ENCODE results near the gene ARHGAP27. TPM values are rescaled to one million over a fixed set of nuclear protein-coding genes. Genes with fewer than 3 reads are reported as not detected.
"Not testable (repeated sequence)": the region's sequence is repeated elsewhere in the genome, so short reads cannot be mapped to it uniquely, and the experiment has no call there.

The ARHGAP27 gene
- 10 to 100 TPM; 41.7 to 44.3 TPM for total RNA-seq

DNA sequence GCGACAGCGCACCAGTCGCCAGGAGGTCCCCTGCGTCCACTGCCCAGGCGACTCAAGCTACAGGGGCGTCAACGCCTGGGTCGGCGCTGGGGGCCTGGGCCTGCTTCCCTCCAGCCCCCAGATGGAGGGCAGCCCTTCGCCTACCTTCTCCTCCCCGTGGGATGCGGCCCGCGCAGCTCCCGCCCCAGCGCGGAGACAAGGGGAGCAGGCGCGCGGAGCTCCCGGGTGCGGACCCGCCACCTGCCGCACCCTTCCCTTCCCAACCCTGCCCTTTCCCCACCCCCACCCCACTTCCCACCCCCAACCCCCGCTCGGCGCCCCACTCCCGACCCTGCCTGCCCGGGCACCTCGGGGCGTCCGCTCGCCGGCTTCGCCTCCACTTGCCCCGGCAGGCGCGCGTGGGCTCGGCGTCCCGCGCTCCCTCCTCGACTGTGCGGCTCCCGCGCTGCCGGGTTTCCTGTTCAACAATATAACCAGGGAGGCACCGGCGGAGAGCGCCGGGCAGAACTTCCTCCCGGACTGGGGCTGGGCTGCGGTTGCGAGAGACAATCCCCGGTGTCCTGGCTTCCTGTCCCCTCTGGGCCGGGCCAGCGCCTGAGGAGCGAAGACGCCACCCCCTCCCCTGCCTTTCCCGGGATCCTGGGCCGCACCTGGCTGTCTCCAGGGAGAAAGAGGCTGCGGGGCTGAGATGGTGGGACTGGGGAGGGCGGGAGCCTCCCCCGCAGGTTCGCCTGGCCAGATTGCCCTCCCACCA lies at the start of gene ARHGAP27:
ARHGAP27 (minus strand) TSS at position 466 of the 754 bp plus-strand sequence. CDS start 2,591 bp downstream, outside the sequence.
- peak; percentile 63 for DNase-seq
- Mint-ChIP-seq H3K4me1 (ENCODE audit: low read depth) (peaks cover 21% of the 10 kb centered on the region), H3K27me3 (no peaks in the 10 kb centered on the region), H3K9me3 (no peaks in the 10 kb centered on the region), H3K27ac (no peak within 1 kb of the TSS), H3K4me3 (peak within 1 kb of the TSS; percentile 75), H3K36me3 (no peaks in the 10 kb centered on the region)
- ChIA-PET CTCF (interaction anchor here (1.2 kb wide), 1 partner anchor 20 kb away, joined by 5 read pairs; no protein-coding TSS in a partner anchor), POLR2A (no interaction called here)
- intact Hi-C loops (cut with micrococcal nuclease) = loop anchor here (10.0 kb wide), 1 partner anchor 48 kb away; no protein-coding TSS in a partner anchor

- H3K9me3 Mint-ChIP-seq; DNase-seq; CTCF ChIA-PET; intact Hi-C loops (cut with micrococcal nuclease); H3K27me3 Mint-ChIP-seq; H3K4me3 Mint-ChIP-seq; POLR2A ChIA-PET; H3K36me3 Mint-ChIP-seq; H3K27ac Mint-ChIP-seq: not testable (repeated sequence)
- H3K4me1 Mint-ChIP-seq (ENCODE audit: low read depth) = peaks cover 12% of the 10 kb centered on the region
Measured at GRCh38 chr17:45482317-45482716, 49.6 kb upstream of the ARHGAP27 start.

DNA sequence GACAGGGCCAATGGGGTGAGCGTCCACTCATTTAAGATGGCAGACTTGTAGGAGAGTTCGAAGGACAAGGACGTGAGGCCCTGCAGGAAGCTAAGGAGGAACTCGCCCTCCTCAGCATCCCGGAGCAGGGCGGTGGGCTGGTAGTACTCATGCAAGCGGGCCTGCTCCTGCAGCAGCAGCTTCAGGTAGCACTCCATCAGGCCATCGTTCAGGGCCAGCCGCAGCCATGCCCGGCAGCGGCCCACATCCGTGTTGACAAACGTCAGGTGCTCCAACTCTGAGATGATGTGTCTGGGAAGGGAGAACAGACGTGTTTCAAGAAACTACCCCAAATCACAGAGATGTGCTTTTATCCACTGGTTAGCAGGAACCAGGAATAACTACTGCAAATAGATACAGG lies 42.8 kb upstream of the ARHGAP27 start:
- CTCF ChIA-PET; H3K4me1 Mint-ChIP-seq (ENCODE audit: low read depth); H3K27me3 Mint-ChIP-seq; intact Hi-C loops (cut with micrococcal nuclease); H3K27ac Mint-ChIP-seq; H3K9me3 Mint-ChIP-seq; H3K4me3 Mint-ChIP-seq; POLR2A ChIA-PET; DNase-seq: not testable (repeated sequence)
- peaks cover 22% of the 10 kb centered on the region for H3K36me3 Mint-ChIP-seq

DNA sequence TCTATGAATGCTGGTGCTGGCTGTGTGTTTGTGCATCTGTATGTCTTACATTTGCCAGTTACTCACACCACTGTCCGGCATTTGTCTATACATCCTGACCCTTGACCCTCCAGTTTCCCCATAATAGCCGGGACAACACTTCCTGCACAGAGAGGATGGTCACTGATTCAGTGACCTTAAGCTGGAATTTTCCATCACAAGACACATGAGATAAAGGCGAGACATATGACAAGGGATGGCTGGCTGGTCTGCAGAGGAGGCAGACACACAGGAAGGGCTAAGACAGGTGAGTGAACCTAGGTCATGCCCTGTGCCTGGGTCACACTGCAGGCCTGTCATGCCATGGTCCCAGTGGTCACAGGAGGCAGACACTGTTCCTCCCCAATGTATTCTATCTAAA lies 39.6 kb upstream of the ARHGAP27 start:
- H3K4me1 Mint-ChIP-seq (ENCODE audit: low read depth); CTCF ChIA-PET; H3K4me3 Mint-ChIP-seq; H3K9me3 Mint-ChIP-seq; H3K27ac Mint-ChIP-seq; H3K27me3 Mint-ChIP-seq; POLR2A ChIA-PET; intact Hi-C loops (cut with micrococcal nuclease); DNase-seq: not testable (repeated sequence)
- H3K36me3 Mint-ChIP-seq = peaks cover 15% of the 10 kb centered on the region

DNA sequence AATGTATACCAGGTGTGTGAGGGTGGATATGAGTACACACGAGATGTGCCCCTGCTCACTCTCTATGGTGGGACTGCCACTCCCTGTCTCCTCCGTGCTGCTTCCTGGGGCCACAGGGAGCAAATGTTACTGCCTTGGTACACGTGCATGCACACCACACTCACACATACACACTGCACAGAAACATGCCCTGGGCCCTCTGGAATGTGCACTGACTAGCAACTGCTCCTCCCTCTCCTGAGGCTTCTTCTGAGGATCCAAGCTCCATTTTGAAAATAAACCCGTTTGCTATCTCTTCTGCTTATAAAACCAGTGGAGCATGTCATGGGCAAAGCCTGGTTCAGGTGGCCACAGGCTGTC lies 36.5 kb upstream of the ARHGAP27 start:
- POLR2A ChIA-PET; H3K27me3 Mint-ChIP-seq; H3K27ac Mint-ChIP-seq; intact Hi-C loops (cut with micrococcal nuclease); H3K4me1 Mint-ChIP-seq (ENCODE audit: low read depth); H3K4me3 Mint-ChIP-seq; DNase-seq; H3K9me3 Mint-ChIP-seq; H3K36me3 Mint-ChIP-seq; CTCF ChIA-PET: not testable (repeated sequence)

DNA sequence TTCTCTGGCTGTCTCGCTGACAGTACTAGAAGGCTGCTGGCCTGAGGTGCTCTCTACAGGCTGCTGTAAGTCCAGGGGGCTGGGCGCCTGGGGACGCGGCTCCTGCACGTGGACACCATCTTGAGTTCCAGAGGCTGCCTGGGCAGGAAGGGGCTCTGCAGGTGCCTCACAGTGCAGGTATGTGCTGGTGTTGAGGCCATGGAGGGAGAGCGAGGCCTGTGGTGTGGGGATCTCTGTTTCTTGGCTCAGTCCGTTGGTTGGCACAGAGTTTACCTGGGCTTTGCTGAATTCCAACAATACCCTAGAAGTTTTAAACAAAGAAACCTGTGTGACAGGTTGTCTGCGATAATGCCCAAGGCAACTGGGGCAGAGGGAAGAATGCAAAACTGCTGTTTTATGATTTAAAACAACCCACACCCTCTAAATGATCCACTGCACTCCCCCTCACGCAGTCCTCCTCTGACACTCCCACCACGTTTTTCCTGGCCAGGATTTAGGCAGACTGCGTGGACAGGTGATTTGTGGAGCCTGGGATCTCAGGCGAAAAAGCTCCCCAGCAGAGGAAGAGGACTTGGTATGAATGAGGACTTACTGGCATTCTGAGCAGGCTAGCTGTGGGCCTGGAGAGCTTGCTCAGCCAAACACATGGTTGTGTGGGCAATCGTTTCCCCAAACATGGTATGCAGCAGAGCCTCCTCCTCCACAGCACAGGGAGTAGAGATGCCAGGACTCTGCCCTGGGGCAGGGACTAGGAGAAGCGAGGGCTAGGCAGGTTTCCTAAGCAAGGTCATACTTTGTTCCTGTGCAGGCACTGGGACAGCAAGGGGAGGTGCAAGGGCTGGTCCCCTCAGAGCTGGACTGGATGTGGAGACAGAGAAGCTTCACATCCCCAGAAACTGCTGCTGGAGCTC lies 35.9 kb upstream of the ARHGAP27 start:
- CTCF ChIA-PET, POLR2A ChIA-PET: not testable (repeated sequence)

GRCh38 chr17:45461524-45462327 lies 29.1 kb upstream of the ARHGAP27 start:
- POLR2A ChIA-PET; intact Hi-C loops (cut with micrococcal nuclease); H3K36me3 Mint-ChIP-seq; H3K27me3 Mint-ChIP-seq; H3K4me1 Mint-ChIP-seq (ENCODE audit: low read depth); CTCF ChIA-PET; H3K4me3 Mint-ChIP-seq; H3K9me3 Mint-ChIP-seq: not testable (repeated sequence)
- DNase-seq = peak; percentile 67
- H3K27ac Mint-ChIP-seq = peak overlapping the region; percentile 69

More for the DNA sequence above, 35.9 kb upstream of the ARHGAP27 start:
- intact Hi-C loops (cut with micrococcal nuclease); H3K4me1 Mint-ChIP-seq (ENCODE audit: low read depth); DNase-seq; H3K27ac Mint-ChIP-seq; H3K4me3 Mint-ChIP-seq; H3K36me3 Mint-ChIP-seq; H3K9me3 Mint-ChIP-seq; H3K27me3 Mint-ChIP-seq: not testable (repeated sequence)

DNA sequence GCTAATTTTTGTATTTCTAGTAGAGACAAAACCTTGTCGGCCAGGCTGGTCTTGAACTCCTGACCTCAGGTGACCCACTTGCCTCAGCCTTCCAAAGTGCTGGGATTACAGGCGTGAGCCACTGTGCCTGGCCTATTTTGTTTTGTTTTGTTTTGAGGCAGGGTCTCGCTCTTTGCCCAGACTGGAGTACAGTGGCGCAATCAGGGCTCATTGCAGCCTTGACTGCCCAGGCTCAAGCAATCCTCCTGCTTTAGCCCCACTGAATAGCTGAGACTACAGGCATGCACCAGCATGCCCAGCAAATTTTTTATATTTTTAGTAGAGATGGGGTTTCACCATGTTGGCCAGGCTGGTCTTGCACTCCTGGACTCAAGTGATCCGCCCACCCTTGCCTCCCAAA lies 27.8 kb upstream of the ARHGAP27 start:
- H3K9me3 Mint-ChIP-seq; intact Hi-C loops (cut with micrococcal nuclease); H3K27me3 Mint-ChIP-seq; DNase-seq; H3K27ac Mint-ChIP-seq; CTCF ChIA-PET; H3K4me1 Mint-ChIP-seq (ENCODE audit: low read depth); H3K4me3 Mint-ChIP-seq; POLR2A ChIA-PET: not testable (repeated sequence)
- peaks cover 11% of the 10 kb centered on the region for H3K36me3 Mint-ChIP-seq

- H3K4me1 Mint-ChIP-seq (ENCODE audit: low read depth); H3K36me3 Mint-ChIP-seq; intact Hi-C loops (cut with micrococcal nuclease); H3K27me3 Mint-ChIP-seq; CTCF ChIA-PET; H3K4me3 Mint-ChIP-seq; POLR2A ChIA-PET; DNase-seq; H3K27ac Mint-ChIP-seq; H3K9me3 Mint-ChIP-seq: not testable (repeated sequence)
Measured at GRCh38 chr17:45454341-45454740, 21.7 kb upstream of the ARHGAP27 start.

GRCh38 chr17:45453731-45454130 lies 21.1 kb upstream of the ARHGAP27 start:
- H3K9me3 Mint-ChIP-seq; H3K27ac Mint-ChIP-seq; intact Hi-C loops (cut with micrococcal nuclease); H3K4me1 Mint-ChIP-seq (ENCODE audit: low read depth); POLR2A ChIA-PET; H3K36me3 Mint-ChIP-seq; CTCF ChIA-PET; DNase-seq; H3K27me3 Mint-ChIP-seq; H3K4me3 Mint-ChIP-seq: not testable (repeated sequence)

DNA sequence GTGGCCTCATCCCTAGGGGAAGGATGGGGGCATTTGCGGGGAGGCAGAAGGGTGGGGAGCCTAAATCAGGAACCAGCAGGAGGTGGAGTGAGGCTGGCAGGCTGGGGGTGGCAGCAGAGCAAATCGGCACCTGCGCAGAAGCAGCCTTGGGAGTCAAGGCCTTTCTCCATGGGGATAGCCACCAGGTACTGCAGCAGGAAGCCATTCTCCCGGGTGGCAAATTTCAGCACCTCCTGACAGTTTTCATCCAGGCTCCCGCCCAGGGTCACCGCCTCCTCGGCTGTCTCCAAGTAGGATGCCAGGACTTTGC lies 20.5 kb upstream of the ARHGAP27 start:
- H3K27ac Mint-ChIP-seq; DNase-seq; CTCF ChIA-PET; H3K4me3 Mint-ChIP-seq; POLR2A ChIA-PET; H3K9me3 Mint-ChIP-seq; H3K36me3 Mint-ChIP-seq; H3K4me1 Mint-ChIP-seq (ENCODE audit: low read depth); intact Hi-C loops (cut with micrococcal nuclease); H3K27me3 Mint-ChIP-seq: not testable (repeated sequence)

All from activated CD4-positive, alpha-beta memory T cell treated with anti-CD3 and anti-CD28 coated beads for 36 hours (primary cell).